Measurements from ENCODE around the gene ABCG4.
"Not testable (repeated sequence)": the region's sequence is repeated elsewhere in the genome, so short reads cannot be mapped to it uniquely, and the experiment has no call there.

The ABCG4 gene

GRCh38 chr11:119121008-119121810 lies 27.6 kb upstream of the ABCG4 start, which contains the start of gene HINFP:
HINFP (plus strand) TSS chr11:119121580; CDS start chr11:119126945, 5,365 bp downstream.
- H3K4me3 ChIP-seq (replicated peaks; ENCODE audit: low read depth, low read length) = peak within 1 kb of the TSS; percentile 71
- TF ChIP-seq CTCF (IDR thresholded peaks at IDR 0.05; ENCODE audit: low read length, missing control alignments) = no peak
- peak; percentile 99 for DNase-seq (ENCODE audit: low read depth)

- no peak for TF ChIP-seq CTCF (IDR thresholded peaks at IDR 0.05; ENCODE audit: low read length, missing control alignments)
- DNase-seq (ENCODE audit: low read depth) = no peak
- peak overlapping the region; percentile 71 for H3K4me3 ChIP-seq (replicated peaks; ENCODE audit: low read depth, low read length)
These were observed 27.1 kb upstream of the ABCG4 start for GRCh38 chr11:119121811-119122124.

- no peak overlapping the region for H3K4me3 ChIP-seq (replicated peaks; ENCODE audit: low read depth, low read length)
- DNase-seq (ENCODE audit: low read depth) = no peak
- TF ChIP-seq CTCF (IDR thresholded peaks at IDR 0.05; ENCODE audit: low read length, missing control alignments) = no peak
These were observed 23.0 kb upstream of the ABCG4 start for GRCh38 chr11:119125821-119126220.

GRCh38 chr11:119126675-119127268 lies 22.1 kb upstream of the ABCG4 start:
- no peak for DNase-seq (ENCODE audit: low read depth)
- no peak overlapping the region for H3K4me3 ChIP-seq (replicated peaks; ENCODE audit: low read depth, low read length)
- no peak for TF ChIP-seq CTCF (IDR thresholded peaks at IDR 0.05; ENCODE audit: low read length, missing control alignments)

- TF ChIP-seq CTCF (IDR thresholded peaks at IDR 0.05; ENCODE audit: low read length, missing control alignments) = no peak
- peak; percentile 70 for DNase-seq (ENCODE audit: low read depth)
- H3K4me3 ChIP-seq (replicated peaks; ENCODE audit: low read depth, low read length) = no peak overlapping the region
These were observed 18.2 kb upstream of the ABCG4 start for GRCh38 chr11:119130662-119131061.

GRCh38 chr11:119134389-119134978 lies 14.4 kb upstream of the ABCG4 start:
- peak; percentile 19 for DNase-seq (ENCODE audit: low read depth)
- peak; percentile 63 for TF ChIP-seq CTCF (IDR thresholded peaks at IDR 0.05; ENCODE audit: low read length, missing control alignments)

GRCh38 chr11:119139276-119139675 lies 9.6 kb upstream of the ABCG4 start:
- not testable (repeated sequence) for H3K4me3 ChIP-seq (replicated peaks; ENCODE audit: low read depth, low read length); DNase-seq (ENCODE audit: low read depth)

More at GRCh38 chr11:119134389-119134978, 14.4 kb upstream of the ABCG4 start:
- no peak overlapping the region for H3K4me3 ChIP-seq (replicated peaks; ENCODE audit: low read depth, low read length)
